Adrenal gland (tissue), 12 donors: ENCODE results near the gene UTP18. TPM values are rescaled to one million over a fixed set of nuclear protein-coding genes. Genes with fewer than 3 reads are reported as not detected.
"Not testable (repeated sequence)": the region's sequence is repeated elsewhere in the genome, so short reads cannot be mapped to it uniquely, and the experiment has no call there.

Experiments used
- DNase-seq, 7 donors: peaks; one replicate each; pipeline ENCODE4 v3.0.0-alpha.2; 2019 to 2020
- H3K27ac ChIP-seq, 5 donors: fragments of 200-600 bp; sonication (generic) in 4 of 5; 1 replicate in 3 of 5; 2 replicates in 2 of 5; pipeline versions ENCODE4 v1.5.1 to v1.8.0; 2016 to 2020; ENCODE audit warnings: mild to moderate bottlenecking in 1 of 5
- H3K27me3 ChIP-seq: fragments of 200-600 bp; 2 replicates; pipeline ENCODE4 v1.8.0; 2021
- H3K36me3 ChIP-seq, 2 donors: fragments of 200-600 bp; replicated peaks in 1 of 2; 1 replicate in 1 of 2; 2 replicates in 1 of 2; pipeline versions ENCODE4 v1.5.1 to v1.8.0; 2018 to 2022
- H3K4me1 ChIP-seq, 2 donors: fragments of 200-600 bp; replicated peaks in 1 of 2; 1 replicate in 1 of 2; 2 replicates in 1 of 2; pipeline versions ENCODE4 v1.5.1 to v1.8.0; 2018 to 2021
- H3K4me3 ChIP-seq, 4 donors: fragments of 200-600 bp; sonication (generic) in 3 of 4; one replicate each; pipeline ENCODE4 v1.5.1; 2016 to 2018
- H3K9me3 ChIP-seq, 3 donors: fragments of 200-600 bp; sonication (generic) in 1 of 3; replicated peaks in 1 of 3; 1 replicate in 2 of 3; 2 replicates in 1 of 3; pipeline versions ENCODE4 v1.5.1 to v1.8.0; 2016 to 2021
- POLR2A ChIP-seq, 2 donors: fragments of 450-650 bp; IDR thresholded peaks; one replicate each; pipeline ENCODE4 v1.6.1; 2017; ENCODE audit warnings: antibody characterized with exemption in 2 of 2, mild to moderate bottlenecking in 2 of 2, moderate library complexity in 1 of 2
- WGBS, 4 donors: extraction: QIAGEN DNeasy Blood & Tissue Kit in 2 of 4; methylation state at CpG; one replicate each; pipeline versions ENCODE4 v1.1.5 to v1.1.7; 2013 to 2017; 5-methylcytosine and 5-hydroxymethylcytosine counted together
- intact Hi-C, 2 donors: fragments of 100-400 bp; cut with DNase I; formaldehyde crosslinking; loops; one replicate each; pipeline versions ENCODE4 v1.14.1 to v1.15.0; 2022 to 2023
- polyA plus RNA-seq, 3 donors: library from polyadenylated mRNA; stranded (reverse); fragments of 200-250 nt in 2 of 3; fragments of 350-450 nt in 1 of 3; fragmentation: Illumina TruSeq in 1 of 3; extraction: RNeasy Lipid Tissue Mini Kit (QIAGEN cat#74804) in 1 of 3; gene quantifications; one replicate each; pipeline ENCODE4 v1.2.3, GENCODE V29; 2013 to 2014
- total RNA-seq, 9 donors: library from RNA; depleted of rRNA in 4 of 9; stranded (reverse); fragments of >200 nt in 4 of 9; fragments of 120-200 nt in 1 of 9; fragmentation: NEBNext Ultra II Directional in 1 of 9; extraction: Animal tissue kit (Norgen Biotek cat#: 25700) in 1 of 9; gene quantifications; one replicate each; pipeline versions ENCODE4 v1.1.0 to v1.2.4, GENCODE V29; 2013 to 2023
- TF ChIP-seq, protein P1 (sequence below), 6 experiments: fragments of 450-650 bp in 4 of 6; fragments of 200-600 bp in 2 of 6; sonication (generic) in 1 of 6; IDR thresholded peaks; 1 replicate in 5 of 6; 2 replicates in 1 of 6; pipeline versions ENCODE4 v1.5.1 to v1.8.0; 2016 to 2021; ENCODE audit warnings: antibody characterized with exemption in 6 of 6, mild to moderate bottlenecking in 2 of 6, moderate library complexity in 1 of 6
- donor health status: healthy with polysubstance abuse.
- donor health status: Bipolar disorder and iron deficiency.
- donor health status: DM: yes; HTN: yes; CAD: no.
- donor health status: DM: no; HTN: no; CAD: no.
- donor health status: DM: no; HTN: no; CAD: no.
- donor health status: DM: yes; HTN: yes; CAD: no.

Gene UTP18
- total and polyA plus RNA-seq, 12 donors = 12.5 to 36.5 (median 27.9) TPM

GRCh38 chr17:51275381-51275780, 15.0 kb downstream of the UTP18 start:
- Histone ChIP-seq H3K27me3 (no peaks in the 10 kb centered on the region), H3K9me3 (no peaks in the 10 kb centered on the region), H3K4me3 (no peak overlapping the region), H3K4me1 (no peaks in the 10 kb centered on the region), H3K27ac (no peak overlapping the region), H3K36me3 (peaks cover 0 to 64% of the 10 kb centered on the region in 2 donors)
- intact Hi-C loops = no loop called here
- no peak for DNase-seq
- WGBS, 4 donors = 89 to 98% (median 96%) methylated on average over 1 of the region's 1 CpG
- TF ChIP-seq POLR2A (IDR thresholded peaks at IDR 0.05) = no peak
- TF ChIP-seq, protein P1, sequence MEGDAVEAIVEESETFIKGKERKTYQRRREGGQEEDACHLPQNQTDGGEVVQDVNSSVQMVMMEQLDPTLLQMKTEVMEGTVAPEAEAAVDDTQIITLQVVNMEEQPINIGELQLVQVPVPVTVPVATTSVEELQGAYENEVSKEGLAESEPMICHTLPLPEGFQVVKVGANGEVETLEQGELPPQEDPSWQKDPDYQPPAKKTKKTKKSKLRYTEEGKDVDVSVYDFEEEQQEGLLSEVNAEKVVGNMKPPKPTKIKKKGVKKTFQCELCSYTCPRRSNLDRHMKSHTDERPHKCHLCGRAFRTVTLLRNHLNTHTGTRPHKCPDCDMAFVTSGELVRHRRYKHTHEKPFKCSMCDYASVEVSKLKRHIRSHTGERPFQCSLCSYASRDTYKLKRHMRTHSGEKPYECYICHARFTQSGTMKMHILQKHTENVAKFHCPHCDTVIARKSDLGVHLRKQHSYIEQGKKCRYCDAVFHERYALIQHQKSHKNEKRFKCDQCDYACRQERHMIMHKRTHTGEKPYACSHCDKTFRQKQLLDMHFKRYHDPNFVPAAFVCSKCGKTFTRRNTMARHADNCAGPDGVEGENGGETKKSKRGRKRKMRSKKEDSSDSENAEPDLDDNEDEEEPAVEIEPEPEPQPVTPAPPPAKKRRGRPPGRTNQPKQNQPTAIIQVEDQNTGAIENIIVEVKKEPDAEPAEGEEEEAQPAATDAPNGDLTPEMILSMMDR (IDR thresholded peaks at IDR 0.05) = no peak

DNA sequence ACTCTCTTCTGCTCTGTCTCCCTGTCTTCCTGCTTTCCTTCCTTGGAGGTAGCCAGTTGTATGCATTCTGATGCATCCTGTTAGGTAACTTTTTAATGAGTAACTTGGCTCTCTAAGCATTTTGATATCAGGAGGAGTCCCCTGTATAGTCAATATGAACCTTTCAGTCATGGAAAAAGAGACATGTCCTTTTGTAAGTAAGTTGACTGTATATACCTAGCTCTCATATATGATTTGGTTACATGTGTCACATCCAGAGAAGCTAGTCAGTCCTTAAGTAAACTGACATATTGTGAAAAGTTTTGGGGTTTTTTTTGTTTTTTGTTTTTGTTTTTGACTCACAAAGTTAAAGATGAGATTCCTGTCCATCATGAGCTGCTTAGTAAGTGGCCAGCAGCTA, 18.8 kb downstream of the UTP18 start:
- H3K4me1 ChIP-seq = no peaks in the 10 kb centered on the region
- no peaks in the 10 kb centered on the region for H3K9me3 ChIP-seq
- no peaks in the 10 kb centered on the region for H3K27me3 ChIP-seq
- no peak overlapping the region for H3K27ac ChIP-seq
- no peak overlapping the region for H3K4me3 ChIP-seq
- DNase-seq = no peak
- intact Hi-C loops = no loop called here
- no peak for TF ChIP-seq POLR2A (IDR thresholded peaks at IDR 0.05)
- TF ChIP-seq, protein P1 (IDR thresholded peaks at IDR 0.05) = no peak
- peaks cover 0 to 68% of the 10 kb centered on the region in 2 donors for H3K36me3 ChIP-seq

DNA sequence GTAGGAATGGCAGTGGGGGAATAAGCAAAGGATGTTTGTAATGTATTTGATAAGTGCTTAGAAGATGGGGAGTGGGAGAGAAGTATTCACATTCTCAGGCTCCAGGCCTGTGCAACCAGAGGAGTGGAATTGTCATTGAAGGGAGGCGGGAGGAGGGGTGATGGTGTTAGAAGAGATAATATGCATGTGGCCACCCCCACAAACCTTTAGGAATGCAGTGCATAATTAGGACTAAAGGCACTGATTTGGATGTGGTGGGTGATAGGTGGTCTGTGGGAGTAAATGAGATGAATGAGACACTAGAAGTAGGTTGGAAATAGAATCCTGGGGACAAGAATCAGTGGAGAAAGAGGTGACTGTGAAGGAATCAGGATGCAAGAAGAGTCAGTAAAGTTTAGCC, 27.1 kb downstream of the UTP18 start:
- WGBS, 4 donors = 95 to 100% (median 100%) methylated on average over 1 of the region's 1 CpG
- Histone ChIP-seq H3K36me3 (peaks cover 0 to 47% of the 10 kb centered on the region in 2 donors), H3K4me1 (no peaks in the 10 kb centered on the region), H3K27ac (no peak overlapping the region), H3K27me3 (no peaks in the 10 kb centered on the region), H3K9me3 (no peaks in the 10 kb centered on the region), H3K4me3 (no peak overlapping the region)
- DNase-seq = no peak
- intact Hi-C loops = no loop called here
- TF ChIP-seq, protein P1 (IDR thresholded peaks at IDR 0.05) = no peak
- no peak for TF ChIP-seq POLR2A (IDR thresholded peaks at IDR 0.05)

DNA sequence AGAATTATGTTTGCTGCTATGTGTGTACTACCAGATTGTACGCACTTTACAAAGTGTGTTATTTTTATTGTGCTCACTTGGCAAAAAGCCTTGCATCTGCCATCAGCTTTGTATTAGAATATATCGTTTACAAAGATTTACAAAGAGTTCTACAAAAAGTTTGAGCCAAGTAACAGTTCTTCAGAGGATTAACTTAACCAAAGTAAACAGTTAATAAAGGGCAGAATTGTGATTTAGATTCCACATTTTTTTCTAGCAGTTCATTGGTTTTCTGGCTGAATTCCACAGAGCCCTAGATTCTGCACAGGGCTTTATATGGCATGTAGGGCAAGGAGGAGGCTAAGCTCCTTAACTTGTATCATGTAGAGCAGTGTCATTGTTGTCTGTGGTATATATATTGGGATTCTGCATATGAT, 29.4 kb downstream of the UTP18 start:
- no peak overlapping the region for H3K4me3 ChIP-seq
- no peaks in the 10 kb centered on the region for H3K4me1 ChIP-seq
- no peak overlapping the region for H3K27ac ChIP-seq
- TF ChIP-seq, protein P1 (IDR thresholded peaks at IDR 0.05) = no peak
- TF ChIP-seq POLR2A (IDR thresholded peaks at IDR 0.05) = no peak
- peaks cover 0 to 41% of the 10 kb centered on the region in 2 donors for H3K36me3 ChIP-seq
- H3K9me3 ChIP-seq = no peaks in the 10 kb centered on the region
- H3K27me3 ChIP-seq = no peaks in the 10 kb centered on the region
- no peak for DNase-seq
- WGBS, 4 donors = 88 to 97% (median 93%) methylated on average over 2 of the region's 2 CpGs
- intact Hi-C loops = no loop called here

DNA sequence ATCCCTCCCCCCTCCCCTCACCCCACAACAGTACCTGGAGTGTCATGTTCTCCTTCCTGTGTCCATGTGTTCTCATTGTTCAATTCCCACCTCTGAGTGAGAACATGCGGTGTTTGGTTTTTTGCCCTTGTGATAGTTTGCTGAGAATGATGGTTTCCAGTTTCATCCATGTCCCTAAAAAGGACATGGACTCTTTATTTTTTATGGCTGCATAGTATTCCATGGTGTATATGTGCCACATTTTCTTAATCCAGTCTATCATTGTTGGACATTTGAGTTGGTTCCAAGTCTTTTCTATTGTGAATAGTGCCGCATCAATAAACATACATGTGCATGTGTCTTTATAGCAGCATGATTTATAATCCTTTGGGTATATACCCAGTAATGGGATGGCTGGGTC, 34.0 kb downstream of the UTP18 start:
- H3K27me3 ChIP-seq, H3K27ac ChIP-seq, H3K36me3 ChIP-seq, DNase-seq, intact Hi-C loops, H3K4me3 ChIP-seq, H3K4me1 ChIP-seq, H3K9me3 ChIP-seq: not testable (repeated sequence)
- WGBS, 4 donors = 98 to 100% (median 99%) methylated on average over 2 of the region's 2 CpGs
